ENCODE results near the gene STARD13. TPM values are rescaled to one million over a fixed set of nuclear protein-coding genes. Genes with fewer than 3 reads are reported as not detected.

The STARD13 gene
- total RNA-seq, 8 experiments from 2014 or later = 1.4 to 38.6 (median 7.7) TPM

- Histone ChIP-seq H3K4me1 (replicated peaks in 1 of 2) (peaks cover 40 to 45% of the 10 kb centered on the region in 2 donors), H3K4me3 (no peak overlapping the region), H3K27ac (peak overlapping the region; percentile 67 to 71)
- in situ Hi-C loops (cut with MboI; ENCODE audit: low pct_unique_long_range_greater_than_20kb in 2 of 9, low sequenced_read_pairs in 9 of 9, unreplicated experiment in 9 of 9) = no loop called here
- WGBS, 10 experiments = 0 to 74% (median 34%) methylated on average over 1 to 7 of the region's 7 CpGs; no CpG with 5 or more reads in 3 of the 10 experiments
- peak; percentile 67 to 89 (median 80) for ATAC-seq (replicated peaks in 6 of 8)
These were observed 162.3 kb downstream of the STARD13 start for GRCh38 chr13:33123066-33123859.

- Histone ChIP-seq H3K4me1 (replicated peaks in 1 of 2) (peaks cover 24 to 28% of the 10 kb centered on the region in 2 donors), H3K4me3 (no peak overlapping the region), H3K27ac (no peak overlapping the region)
- 71 to 91% (median 87%) methylated on average over 4 to 10 of the region's 10 CpGs; no CpG with 5 or more reads in 1 of the 10 experiments for WGBS, 10 experiments
- in situ Hi-C loops (cut with MboI; ENCODE audit: low pct_unique_long_range_greater_than_20kb in 2 of 9, low sequenced_read_pairs in 9 of 9, unreplicated experiment in 9 of 9) = no loop called here
- ATAC-seq (replicated peaks in 6 of 8) = no peak
These were observed 165.6 kb downstream of the STARD13 start for GRCh38 chr13:33119856-33120543.

- Histone ChIP-seq H3K4me1 (replicated peaks in 1 of 2) (peaks cover 18 to 20% of the 10 kb centered on the region in 2 donors), H3K27ac (no peak overlapping the region), H3K4me3 (no peak overlapping the region)
- in situ Hi-C loops (cut with MboI; ENCODE audit: low pct_unique_long_range_greater_than_20kb in 2 of 9, low sequenced_read_pairs in 9 of 9, unreplicated experiment in 9 of 9) = no loop called here
- ATAC-seq (replicated peaks in 6 of 8) = no peak
- WGBS, 10 experiments = 63 to 100% (median 86%) methylated on average over 1 to 6 of the region's 7 CpGs
These were observed 166.4 kb downstream of the STARD13 start for GRCh38 chr13:33119022-33119781.

- in situ Hi-C loops (cut with MboI; ENCODE audit: low pct_unique_long_range_greater_than_20kb in 2 of 9, low sequenced_read_pairs in 9 of 9, unreplicated experiment in 9 of 9) = no loop called here
- no peak overlapping the region for H3K27ac ChIP-seq
- 80 to 100% (median 93%) methylated on average over 1 to 2 of the region's 2 CpGs; no CpG with 5 or more reads in 4 of the 10 experiments for WGBS, 10 experiments
- no peak overlapping the region for H3K4me3 ChIP-seq
- ATAC-seq (replicated peaks in 6 of 8) = peak in 1 of 8 experiments; percentile 67
- H3K4me1 ChIP-seq (replicated peaks in 1 of 2) = peaks cover 0 to 1% of the 10 kb centered on the region in 2 donors
These were observed 169.1 kb downstream of the STARD13 start for GRCh38 chr13:33116321-33117010.

GRCh38 chr13:33115274-33115673, 170.3 kb downstream of the STARD13 start:
- H3K4me1 ChIP-seq (replicated peaks in 1 of 2) = peaks cover 0 to 3% of the 10 kb centered on the region in 2 donors
- no peak overlapping the region for H3K27ac ChIP-seq
- WGBS, 10 experiments = 79 to 100% (median 100%) methylated on average over 1 to 2 of the region's 2 CpGs; no CpG with 5 or more reads in 7 of the 10 experiments
- no peak overlapping the region for H3K4me3 ChIP-seq
- ATAC-seq (replicated peaks in 6 of 8) = no peak
- in situ Hi-C loops (cut with MboI; ENCODE audit: low pct_unique_long_range_greater_than_20kb in 2 of 9, low sequenced_read_pairs in 9 of 9, unreplicated experiment in 9 of 9) = no loop called here

- ATAC-seq (replicated peaks in 6 of 8) = no peak
- Histone ChIP-seq H3K27ac (no peak overlapping the region), H3K4me3 (no peak overlapping the region), H3K4me1 (replicated peaks in 1 of 2) (peaks cover 4 to 6% of the 10 kb centered on the region in 2 donors)
- in situ Hi-C loops (cut with MboI; ENCODE audit: low pct_unique_long_range_greater_than_20kb in 2 of 9, low sequenced_read_pairs in 9 of 9, unreplicated experiment in 9 of 9) = no loop called here
- 92 to 100% (median 100%) methylated on average over 1 to 2 of the region's 5 CpGs; no CpG with 5 or more reads in 6 of the 10 experiments for WGBS, 10 experiments
These were observed 171.4 kb downstream of the STARD13 start for GRCh38 chr13:33114146-33114545.

- H3K4me1 ChIP-seq (replicated peaks in 1 of 2) = peaks cover 4 to 11% of the 10 kb centered on the region in 2 donors
- in situ Hi-C loops (cut with MboI; ENCODE audit: low pct_unique_long_range_greater_than_20kb in 2 of 9, low sequenced_read_pairs in 9 of 9, unreplicated experiment in 9 of 9) = no loop called here
- WGBS, 10 experiments = 80 to 100% (median 92%) methylated on average over 1 to 11 of the region's 12 CpGs; no CpG with 5 or more reads in 5 of the 10 experiments
- no peak for ATAC-seq (replicated peaks in 6 of 8)
- H3K4me3 ChIP-seq = no peak overlapping the region
- H3K27ac ChIP-seq = no peak overlapping the region
These were observed 172.8 kb downstream of the STARD13 start for GRCh38 chr13:33112766-33113165.

- 20 to 94% (median 78%) methylated on average over 1 to 9 of the region's 9 CpGs; no CpG with 5 or more reads in 1 of the 10 experiments for WGBS, 10 experiments
- ATAC-seq (replicated peaks in 6 of 8) = peak in 3 of 8 experiments; percentile 12 to 29 (median 17)
- Histone ChIP-seq H3K27ac (no peak overlapping the region), H3K4me3 (no peak overlapping the region), H3K4me1 (replicated peaks in 1 of 2) (peaks cover 4 to 11% of the 10 kb centered on the region in 2 donors)
- in situ Hi-C loops (cut with MboI; ENCODE audit: low pct_unique_long_range_greater_than_20kb in 2 of 9, low sequenced_read_pairs in 9 of 9, unreplicated experiment in 9 of 9) = no loop called here
These were observed 174.0 kb downstream of the STARD13 start for GRCh38 chr13:33111414-33112110.

GRCh38 chr13:33110713-33111413, 174.7 kb downstream of the STARD13 start:
- in situ Hi-C loops (cut with MboI; ENCODE audit: low pct_unique_long_range_greater_than_20kb in 2 of 9, low sequenced_read_pairs in 9 of 9, unreplicated experiment in 9 of 9) = no loop called here
- peaks cover 4 to 11% of the 10 kb centered on the region in 2 donors for H3K4me1 ChIP-seq (replicated peaks in 1 of 2)
- no peak overlapping the region for H3K4me3 ChIP-seq
- no peak for ATAC-seq (replicated peaks in 6 of 8)
- no peak overlapping the region for H3K27ac ChIP-seq
- WGBS, 10 experiments = 32 to 100% (median 91%) methylated on average over 2 to 14 of the region's 14 CpGs

GRCh38 chr13:33110386-33110712, 175.2 kb downstream of the STARD13 start:
- in situ Hi-C loops (cut with MboI; ENCODE audit: low pct_unique_long_range_greater_than_20kb in 2 of 9, low sequenced_read_pairs in 9 of 9, unreplicated experiment in 9 of 9) = no loop called here
- Histone ChIP-seq H3K4me1 (replicated peaks in 1 of 2) (peaks cover 4 to 11% of the 10 kb centered on the region in 2 donors), H3K27ac (no peak overlapping the region), H3K4me3 (no peak overlapping the region)
- 35 to 100% (median 88%) methylated on average over 1 to 3 of the region's 5 CpGs; no CpG with 5 or more reads in 4 of the 10 experiments for WGBS, 10 experiments
- no peak for ATAC-seq (replicated peaks in 6 of 8)

- in situ Hi-C loops (cut with MboI; ENCODE audit: low pct_unique_long_range_greater_than_20kb in 2 of 9, low sequenced_read_pairs in 9 of 9, unreplicated experiment in 9 of 9) = no loop called here
- Histone ChIP-seq H3K4me1 (replicated peaks in 1 of 2) (peaks cover 4 to 11% of the 10 kb centered on the region in 2 donors), H3K27ac (no peak overlapping the region), H3K4me3 (no peak overlapping the region)
- 79 to 98% (median 88%) methylated on average over 3 to 8 of the region's 10 CpGs; no CpG with 5 or more reads in 2 of the 10 experiments for WGBS, 10 experiments
- ATAC-seq (replicated peaks in 6 of 8) = no peak
These were observed 175.8 kb downstream of the STARD13 start for GRCh38 chr13:33109801-33110200.
